Measurements from ENCODE around the gene PYY. TPM values are rescaled to one million over a fixed set of nuclear protein-coding genes. Genes with fewer than 3 reads are reported as not detected.
"Not testable (repeated sequence)": the region's sequence is repeated elsewhere in the genome, so short reads cannot be mapped to it uniquely, and the experiment has no call there.

The PYY gene
- polyA plus RNA-seq (ENCODE audit: insufficient read length) = not detected

DNA sequence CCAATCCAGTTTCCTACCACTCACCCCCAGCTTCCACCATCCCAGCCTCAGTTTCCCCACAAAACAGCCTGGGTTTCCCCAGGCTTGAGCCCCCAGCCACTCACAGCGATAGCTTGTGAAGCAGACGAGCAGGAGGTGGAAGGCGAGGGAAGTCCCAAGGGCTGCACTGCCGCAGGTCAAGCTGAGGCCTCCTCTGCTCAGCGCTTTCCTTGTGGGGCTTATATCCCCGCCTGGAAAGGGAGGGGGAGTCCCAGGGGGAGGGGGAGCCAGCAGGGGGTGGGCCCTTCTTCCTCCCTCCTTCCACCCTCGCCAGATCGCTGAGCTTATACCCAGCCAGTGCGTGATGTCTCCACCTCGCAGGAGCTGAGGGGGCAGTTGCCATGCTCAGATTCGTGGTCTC, at the start of gene PYY:
TSS of gene PYY (minus strand) at position 195 of the 400 bp plus-strand sequence. CDS start 457 bp downstream, outside the sequence.
- no peak for DNase-seq (ENCODE audit: low read depth)

DNA sequence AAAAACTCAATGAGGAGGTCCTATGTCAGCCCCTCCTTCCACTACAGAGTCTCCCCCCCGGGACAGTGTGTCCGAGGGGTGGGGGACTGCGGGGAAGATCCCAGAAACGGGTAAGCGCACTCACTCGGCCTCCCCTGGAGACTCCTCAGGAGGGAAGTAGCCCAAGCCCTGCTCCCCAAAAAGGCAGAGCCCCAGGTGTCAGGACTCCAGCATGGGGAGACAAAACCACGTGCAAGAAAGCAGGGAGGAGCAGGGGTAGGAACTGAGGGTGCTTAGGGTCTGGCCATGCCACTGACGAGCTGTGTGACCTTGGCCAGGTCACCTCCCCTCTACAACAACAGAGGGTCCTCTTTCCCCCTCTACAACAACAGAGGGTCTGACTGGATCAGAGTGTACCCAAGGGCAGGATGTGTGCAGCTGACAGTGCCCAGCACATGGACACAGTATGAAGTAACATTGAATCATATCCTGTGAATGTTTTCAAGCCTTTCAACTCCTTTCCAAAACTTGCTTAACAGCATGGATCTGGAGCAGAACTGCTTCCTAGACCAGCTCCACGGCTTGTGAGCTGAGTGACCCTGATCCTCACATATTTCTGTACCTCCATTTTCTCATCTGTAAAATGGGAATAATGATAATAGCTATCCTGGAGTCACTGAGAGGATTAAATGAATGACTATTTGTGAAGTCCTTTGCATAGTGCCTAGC, 48.6 kb upstream of the PYY start:
- no peak for DNase-seq (ENCODE audit: low read depth)

DNA sequence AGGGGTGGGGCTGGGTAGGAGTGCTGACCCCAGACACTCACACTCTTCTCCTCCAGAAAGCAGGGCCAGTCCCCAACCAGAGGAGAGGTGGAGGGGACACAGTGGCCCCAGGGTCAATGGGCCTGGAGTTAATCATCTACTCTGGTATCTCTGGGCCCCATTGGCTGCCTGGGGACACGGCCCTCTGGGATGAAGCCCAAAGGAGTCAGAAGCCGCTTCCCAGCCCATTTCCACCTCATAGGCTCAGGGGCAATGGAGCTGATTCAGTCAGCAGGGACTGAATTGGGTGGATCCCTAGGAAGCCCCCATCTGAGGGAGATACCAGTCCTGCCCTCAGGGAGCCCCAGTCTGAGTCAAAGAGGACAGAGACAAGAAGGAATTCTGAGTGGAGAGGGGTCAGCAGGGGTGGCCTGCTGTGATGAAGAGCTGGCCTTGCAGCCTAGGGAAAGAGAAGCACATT, 47.8 kb upstream of the PYY start:
- DNase-seq (ENCODE audit: low read depth) = no peak

DNA sequence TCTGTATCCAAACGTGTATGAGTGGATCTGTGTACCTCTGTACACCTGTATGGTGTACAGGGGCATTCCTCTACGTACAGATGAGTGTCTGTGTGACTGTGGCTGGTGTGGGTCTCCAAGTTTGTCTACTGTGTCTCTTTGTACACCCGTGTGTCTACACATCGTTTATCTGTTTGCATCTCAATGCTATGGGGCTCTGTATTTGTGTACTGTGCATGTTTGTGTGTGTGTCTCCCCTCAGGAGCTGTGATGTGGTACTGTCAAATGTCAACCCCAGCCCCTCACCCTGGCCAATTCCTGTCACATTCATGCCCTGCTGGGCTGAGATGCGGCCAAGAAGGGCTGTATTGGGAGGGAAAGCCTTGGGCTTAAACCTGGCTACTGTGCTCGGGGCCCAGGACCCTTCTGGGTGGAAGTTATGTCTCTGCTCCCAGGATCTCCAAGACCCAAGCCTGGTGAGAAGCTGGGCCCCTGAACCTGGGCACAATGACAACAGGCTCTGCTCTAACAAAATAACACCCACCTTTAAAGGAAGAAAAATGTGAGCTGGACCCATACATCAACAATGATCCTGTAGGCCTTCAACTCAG, 47.2 kb upstream of the PYY start:
- DNase-seq (ENCODE audit: low read depth) = no peak

DNA sequence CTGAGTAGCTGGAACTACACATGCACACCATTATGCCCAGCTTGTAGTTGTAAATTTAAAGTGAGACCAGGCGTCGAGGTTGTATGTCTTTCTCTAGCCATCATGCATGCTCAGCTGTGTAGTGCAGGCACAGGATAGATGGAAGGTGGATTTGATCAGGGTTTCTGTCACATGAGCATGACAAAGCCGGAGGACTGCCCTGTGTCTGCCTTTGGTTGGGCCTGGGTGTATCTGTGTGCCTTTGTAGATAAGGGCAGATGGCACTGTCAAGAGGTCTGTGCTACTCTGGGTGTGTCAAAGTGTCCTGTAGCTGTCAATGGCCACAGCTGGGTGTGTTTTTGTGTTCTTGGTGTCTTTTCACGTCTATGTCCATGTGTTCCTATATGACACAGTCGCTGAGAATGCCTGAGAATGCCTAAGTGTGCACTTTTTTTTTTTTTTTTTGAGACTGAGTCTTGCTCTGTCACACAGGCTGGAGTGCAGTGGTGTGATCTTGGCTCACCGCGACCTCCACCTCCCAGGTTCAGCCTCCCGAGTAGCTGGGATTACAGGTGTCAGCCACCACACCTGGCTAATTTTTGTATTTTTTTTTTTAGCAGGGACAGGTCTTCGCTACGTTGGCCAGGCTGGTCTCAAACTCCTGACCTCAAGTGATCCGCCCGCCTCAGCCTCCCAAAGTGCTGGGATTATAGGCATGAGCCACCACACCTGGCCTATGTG, 46.6 kb upstream of the PYY start:
- no peak for DNase-seq (ENCODE audit: low read depth)

DNA sequence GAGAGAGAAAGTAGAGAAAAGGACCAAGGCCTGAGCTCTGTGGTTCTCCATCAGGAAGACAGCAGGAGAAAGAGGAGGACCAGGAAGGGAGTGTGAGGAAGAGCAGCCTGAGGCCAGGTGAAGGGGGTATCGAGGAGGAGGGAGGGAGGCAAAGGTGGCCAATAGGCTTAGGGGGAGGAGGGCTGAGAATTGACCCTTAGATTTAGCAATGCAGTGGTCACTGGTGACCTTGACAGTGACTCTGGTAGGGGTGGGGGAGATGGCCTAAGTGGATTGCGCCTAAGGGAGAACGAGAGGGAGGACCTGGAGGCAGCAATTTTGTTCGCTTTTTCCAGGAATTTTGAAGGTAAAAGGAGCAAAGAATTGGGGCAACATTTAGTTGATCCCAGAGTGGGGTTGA, 45.3 kb upstream of the PYY start:
- DNase-seq (ENCODE audit: low read depth) = no peak

DNA sequence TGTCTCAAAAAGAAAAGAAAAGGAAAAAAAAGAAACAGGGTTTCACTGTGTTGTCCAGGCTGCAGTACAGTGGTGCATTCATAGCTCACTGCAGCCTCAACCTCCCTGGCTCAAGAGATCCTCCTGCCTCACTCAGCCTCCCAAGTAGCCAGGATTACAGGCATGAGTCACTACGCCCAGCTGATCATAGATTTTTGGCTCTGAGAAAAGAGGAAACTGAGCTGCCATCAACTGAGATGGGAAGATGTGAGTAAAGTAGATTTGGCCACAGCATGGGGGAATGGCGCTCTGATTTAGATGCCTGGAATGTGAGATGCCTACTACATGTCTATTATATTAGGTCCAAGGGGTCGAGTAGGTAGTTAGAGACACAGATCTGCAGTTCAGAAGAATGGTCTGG, 44.8 kb upstream of the PYY start:
- DNase-seq (ENCODE audit: low read depth) = no peak

DNA sequence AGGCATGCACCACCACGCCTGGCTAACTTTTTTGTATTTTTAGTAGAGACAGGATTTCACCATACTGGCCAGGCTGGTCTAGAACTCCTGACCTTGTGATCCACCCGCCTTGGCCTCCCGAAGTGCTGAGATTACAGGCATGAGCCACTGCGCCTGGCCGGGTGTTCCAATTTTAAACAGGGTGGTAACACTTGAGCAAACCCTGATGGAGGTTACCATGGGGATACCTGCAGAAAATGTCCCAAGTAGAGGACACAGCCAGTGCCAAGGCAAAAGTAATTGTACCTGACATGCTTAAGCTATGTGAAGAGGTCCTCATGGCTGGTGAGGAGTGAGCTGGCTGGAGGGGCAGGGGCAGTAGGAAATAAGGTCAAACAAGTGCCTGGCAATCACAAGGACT, 43.4 kb upstream of the PYY start:
- DNase-seq (ENCODE audit: low read depth) = not testable (repeated sequence)

DNA sequence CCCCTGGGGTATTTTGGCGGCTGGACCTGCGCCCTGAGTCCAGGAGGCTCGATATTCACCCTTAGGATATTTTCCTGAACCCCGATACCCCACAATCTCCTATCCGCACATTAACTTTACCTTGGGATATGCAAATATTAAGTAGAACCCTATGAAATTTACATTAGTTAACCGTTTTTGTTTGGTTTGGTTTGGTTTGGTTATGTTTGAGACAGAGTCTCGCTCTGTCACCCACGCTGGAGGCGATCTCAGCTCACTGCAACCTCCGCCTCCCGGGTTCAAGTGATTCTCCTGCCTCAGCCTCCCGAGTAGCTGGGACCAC, 41.4 kb upstream of the PYY start:
- no peak for DNase-seq (ENCODE audit: low read depth)

DNA sequence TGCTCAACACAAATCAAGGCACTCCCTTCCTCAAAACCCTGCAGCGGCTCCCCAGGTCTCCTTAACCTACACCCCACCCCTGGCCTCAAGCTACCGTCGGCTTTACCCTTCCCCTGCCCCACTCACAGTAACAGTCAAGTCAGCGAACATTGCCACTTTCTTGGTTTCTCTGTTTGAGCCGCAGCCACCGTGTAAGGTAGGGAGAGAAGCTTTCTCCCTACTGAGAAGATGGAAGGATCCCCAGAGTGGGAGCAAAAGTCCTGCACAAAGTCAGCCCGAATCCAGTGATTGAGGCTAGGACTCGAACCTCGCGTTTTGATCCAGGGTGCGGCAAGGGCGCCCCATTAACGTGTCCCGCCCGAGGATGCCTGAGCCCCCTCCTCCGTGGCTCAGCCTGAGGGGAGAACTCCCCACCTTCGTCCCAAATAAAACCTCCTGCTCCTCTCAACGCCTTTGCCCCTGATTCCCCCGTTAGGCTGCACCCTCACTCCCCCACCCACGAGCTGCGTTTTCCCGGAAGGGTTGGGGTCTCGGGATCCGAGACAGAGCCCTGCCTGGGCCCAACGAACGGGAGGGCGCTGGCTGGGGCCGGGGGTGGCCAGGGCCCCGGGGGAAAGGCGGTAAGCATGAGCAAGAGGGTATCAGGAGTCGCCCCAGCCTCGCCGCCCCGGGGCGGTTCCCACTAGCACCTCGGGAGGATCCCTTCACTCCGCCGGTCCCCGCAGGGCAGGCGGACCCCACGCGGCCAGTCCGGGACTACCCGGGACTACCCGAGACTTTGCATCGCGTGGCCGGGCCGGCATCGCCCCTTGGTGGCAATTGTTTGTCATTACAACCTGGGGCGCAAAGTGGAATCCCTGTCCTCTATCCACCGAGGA, 40.8 kb upstream of the PYY start:
- DNase-seq (ENCODE audit: low read depth) = no peak

DNA sequence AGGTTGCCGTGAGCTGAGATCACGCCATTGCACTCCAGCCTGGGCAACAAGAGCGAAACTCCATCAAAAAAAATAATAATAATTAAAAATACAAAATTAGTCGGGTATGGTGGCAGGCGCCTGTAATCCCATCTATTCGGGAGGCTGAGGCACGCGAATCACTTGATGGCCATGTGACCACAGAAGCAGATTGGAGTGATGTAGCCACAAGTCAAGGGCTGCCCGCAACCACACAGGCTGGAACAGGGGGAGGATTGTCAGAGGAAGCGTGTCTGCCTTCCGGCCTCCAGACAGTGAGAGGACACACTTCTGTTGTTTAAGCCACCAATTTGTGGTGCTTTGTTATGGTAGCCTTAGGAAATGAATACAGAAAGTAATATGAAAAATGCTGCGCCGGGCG, 38.9 kb upstream of the PYY start:
- DNase-seq (ENCODE audit: low read depth) = no peak

DNA sequence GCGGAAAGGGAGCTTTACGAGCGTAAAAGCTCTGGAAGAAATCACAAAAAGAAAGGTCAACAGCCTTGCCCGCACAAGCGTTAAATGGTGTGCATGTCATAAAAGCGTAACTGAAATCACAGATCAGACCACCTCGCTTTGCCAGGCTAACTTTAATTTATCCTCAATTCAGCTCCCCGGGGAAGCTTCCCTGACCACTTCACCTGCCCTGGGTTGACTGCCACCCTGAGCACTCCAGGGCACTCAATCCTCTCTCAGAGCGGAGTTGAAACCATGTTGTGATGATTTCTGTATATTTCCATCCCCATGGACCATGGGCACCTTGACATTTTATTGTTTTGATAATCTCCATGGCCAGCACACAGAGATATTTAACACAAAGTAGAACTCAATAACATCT, 34.6 kb upstream of the PYY start:
- no peak for DNase-seq (ENCODE audit: low read depth)

DNA sequence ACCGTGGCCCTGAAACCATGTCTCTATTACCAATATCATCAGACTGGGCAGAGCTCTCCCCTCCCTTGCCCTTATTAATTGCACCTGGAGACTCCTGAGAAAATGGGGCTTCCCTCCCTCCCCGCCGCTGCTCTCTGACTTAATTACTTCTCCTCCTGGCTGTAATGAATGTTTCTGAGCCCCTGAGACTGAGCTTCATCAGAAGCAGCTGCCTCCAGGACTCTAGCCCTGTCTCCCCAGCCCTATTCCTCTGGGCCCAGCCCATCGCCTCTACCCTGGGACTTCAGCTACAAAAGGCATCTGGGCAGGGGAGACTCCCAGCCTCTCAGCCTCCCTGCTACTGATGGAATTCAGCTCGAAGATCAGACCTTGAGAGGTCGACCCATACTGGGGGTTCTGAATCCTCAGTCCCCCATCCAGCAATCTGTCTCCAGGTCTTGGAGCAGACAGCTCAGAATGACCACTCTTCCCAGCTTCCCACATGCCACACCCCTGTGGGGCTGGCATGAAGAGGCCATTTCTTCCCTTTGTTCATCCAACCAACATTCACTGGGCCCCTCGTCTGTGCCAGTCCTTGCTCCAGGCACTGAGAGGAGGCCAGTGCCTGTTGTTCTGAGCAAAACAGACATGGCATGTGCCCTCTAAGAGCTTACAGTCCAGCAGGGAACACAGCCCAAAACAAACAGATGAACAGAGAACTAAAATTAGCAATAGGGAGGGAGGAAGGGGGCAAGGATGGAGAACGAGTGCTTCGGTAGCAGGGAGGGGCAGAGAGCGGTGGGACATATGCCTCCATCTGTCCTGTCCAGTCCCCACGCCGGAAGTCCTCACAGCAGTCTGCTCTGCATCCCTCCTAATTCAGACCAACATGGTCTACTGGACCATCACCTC, 33.6 kb upstream of the PYY start:
- DNase-seq (ENCODE audit: low read depth) = no peak

DNA sequence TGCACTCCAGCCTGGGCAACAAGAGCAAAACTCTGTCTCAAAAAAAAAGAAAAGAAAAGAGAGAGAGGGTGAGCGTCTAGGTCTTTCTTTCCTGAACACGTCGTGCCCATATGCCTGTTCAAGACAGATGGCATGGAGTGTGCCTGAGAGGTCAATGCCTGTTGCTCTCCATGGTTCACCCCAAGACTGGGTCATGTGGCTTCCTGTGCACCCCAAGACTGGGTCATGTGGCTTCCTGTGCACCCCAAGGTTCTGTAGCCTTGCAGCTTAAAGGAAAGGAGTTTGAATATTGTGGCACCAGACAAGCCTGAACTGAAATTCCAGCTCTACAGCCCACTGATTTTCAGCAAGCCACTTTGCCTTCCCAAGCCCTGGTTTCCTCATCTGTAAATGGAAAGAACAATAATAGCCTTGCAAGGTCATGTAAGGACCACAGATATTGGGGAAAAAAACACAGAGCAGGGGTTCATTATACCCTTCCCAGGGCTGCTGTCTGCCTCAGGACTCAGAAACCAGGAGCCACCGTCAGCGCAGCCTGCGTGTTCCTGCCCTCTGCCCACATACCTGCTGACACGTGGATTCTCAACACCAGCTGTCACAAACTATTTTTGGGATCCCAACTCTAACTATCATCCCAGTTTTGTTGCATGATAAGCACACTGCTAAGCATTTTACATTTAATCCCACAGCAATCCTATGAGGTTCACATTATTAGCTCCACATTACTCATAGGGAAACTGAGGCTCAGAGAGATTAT, 32.7 kb upstream of the PYY start:
- DNase-seq (ENCODE audit: low read depth) = no peak

DNA sequence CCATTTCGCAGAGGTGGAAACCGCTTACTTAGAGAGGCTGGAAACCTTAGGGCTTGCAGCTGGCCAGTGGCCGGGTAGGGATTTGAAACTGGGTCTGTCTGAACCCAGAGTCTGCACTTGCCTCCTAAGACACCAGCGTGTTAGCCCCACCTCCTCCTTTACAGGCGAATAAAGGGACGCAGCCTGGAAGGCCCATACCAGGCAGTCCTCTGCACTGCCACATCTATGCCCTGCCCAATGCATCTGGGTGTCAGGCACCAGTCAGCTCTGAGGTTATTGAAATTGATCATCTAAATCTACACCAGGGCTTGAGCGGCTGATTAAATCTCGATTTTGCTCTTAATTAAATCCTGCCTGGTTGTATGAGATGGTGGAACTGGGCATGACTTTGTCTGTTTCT, 30.8 kb upstream of the PYY start:
- DNase-seq (ENCODE audit: low read depth) = no peak

DNA sequence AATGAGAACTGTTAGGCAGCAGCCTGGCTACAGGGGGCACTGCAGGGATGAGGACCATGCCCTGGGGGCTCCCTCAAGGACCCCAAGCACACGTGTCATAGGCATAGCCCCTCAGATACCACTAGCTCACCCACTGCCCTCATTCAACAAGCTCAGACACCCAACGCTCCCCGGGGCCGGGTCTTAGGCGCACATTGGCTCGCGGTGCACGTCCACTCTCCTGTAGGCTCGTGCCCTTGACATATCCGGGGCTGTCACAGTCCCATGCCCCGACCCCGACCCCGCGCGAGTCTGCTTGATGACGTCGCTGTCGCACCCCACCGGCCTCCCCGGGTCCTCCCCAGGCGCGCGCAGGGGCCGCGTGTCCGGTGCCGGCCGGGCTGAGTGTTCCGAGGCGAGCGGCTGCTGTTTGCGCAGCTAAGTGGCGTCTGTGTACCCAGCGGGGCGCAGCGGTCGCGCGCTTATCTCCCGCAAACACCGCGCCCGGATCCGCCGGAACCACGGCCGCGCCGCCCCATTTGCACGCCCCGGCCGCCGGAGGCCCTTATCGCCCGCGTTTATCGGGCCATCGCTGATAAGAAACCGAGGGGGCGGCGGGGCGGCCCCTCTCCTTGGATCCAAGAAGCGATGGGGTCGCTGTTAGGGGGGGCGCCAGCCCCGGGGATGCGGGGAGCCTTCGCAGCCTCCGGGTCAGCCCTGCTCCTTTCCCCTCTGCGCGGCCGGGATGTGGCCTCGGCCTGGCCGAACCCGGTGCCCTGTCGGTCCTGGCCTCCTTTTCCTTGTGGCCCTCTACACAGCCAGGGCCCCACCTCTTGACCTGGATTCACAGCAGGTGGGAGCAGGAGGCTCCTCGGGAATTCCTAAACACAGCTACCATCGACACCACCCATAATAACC, 30.0 kb upstream of the PYY start:
- DNase-seq (ENCODE audit: low read depth) = no peak

DNA sequence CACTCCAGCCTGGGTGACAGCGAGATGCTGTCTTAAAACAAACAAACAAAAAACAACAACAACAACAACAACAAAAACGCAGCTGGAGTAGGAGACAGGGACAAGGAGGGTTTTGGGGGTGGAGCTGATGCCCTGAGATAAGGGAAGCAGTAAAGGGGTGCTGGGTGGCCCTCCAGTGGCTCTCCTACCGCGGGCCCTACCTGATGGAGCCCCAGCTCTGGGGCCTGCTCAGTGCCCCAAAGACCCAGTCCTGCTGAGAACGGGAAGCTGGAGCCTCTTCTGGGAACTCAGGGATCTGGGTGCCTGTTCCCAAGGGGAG, 29.4 kb upstream of the PYY start:
- no peak for DNase-seq (ENCODE audit: low read depth)

DNA sequence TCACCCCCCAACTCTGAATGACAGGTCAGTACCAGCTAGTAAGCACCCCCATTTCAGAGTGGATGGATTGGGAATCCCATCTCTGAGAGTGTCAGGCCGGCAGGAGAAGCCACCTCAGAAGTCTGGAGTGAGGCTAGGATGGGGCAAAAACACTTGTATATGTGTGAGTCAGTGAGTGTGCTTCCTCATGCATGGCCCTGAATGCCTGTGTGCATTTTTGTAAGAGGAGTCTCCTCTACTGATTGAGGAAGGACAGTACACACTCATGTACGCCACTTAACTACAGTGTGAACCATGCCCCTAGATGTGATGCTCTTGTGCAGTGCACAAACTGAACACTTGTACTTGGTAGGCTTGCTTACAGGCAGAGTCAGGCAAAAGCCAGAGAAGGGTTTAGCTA, 28.4 kb upstream of the PYY start:
- no peak for DNase-seq (ENCODE audit: low read depth)

DNA sequence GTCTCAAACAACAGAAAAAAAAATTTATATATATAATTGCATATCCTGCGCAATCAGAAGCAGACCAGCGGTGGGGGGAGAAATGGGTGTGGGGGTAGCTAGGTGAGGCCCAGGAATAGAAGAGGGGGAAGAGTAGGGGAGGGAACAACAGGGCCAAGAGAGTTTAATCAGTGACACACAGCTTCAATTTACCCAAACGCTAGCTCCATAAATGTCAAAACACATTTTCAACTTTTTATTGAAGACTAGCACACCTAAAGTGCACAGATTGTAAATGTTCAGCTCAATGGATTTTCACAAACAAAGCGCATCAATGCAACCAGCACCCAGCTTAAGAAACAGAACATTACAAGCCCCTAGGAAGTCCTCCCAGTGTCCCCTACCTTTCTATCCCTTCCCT, 25.9 kb upstream of the PYY start:
- no peak for DNase-seq (ENCODE audit: low read depth)

DNA sequence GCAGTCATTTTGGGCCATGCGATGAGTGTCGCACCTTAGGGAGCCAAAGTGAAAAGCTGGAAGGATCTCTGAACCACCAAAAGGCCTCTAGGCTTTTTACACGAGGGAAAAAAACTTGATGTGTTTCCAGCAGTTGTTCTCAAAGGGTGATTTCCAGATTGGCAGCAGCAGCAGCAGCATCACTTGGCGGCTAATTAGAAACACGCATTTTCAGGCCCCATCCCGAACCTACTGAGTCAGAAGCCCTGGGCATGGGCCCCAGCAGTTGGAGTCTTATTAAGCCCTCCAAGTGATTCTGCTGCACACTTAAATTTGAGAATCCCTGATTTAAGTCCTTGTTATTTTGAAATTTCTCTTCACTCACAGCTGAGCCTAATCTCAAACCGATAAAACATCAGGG, 25.3 kb upstream of the PYY start:
- DNase-seq (ENCODE audit: low read depth) = no peak

All from forelimb muscle (tissue), 1 donor.